Measurements from ENCODE around the gene NCF4. TPM values are rescaled to one million over a fixed set of nuclear protein-coding genes. Genes with fewer than 3 reads are reported as not detected.

The NCF4 gene
- total RNA-seq, 4 donors from 2014 or later = 2.1 to 15.1 (median 8.4) TPM

- Histone ChIP-seq H3K27me3 (peaks cover 0 to 83% (median 0%) of the 10 kb centered on the region in 4 donors), H3K4me3 (no peak overlapping the region), H3K9me3 (no peaks in the 10 kb centered on the region), H3K36me3 (no peaks in the 10 kb centered on the region), H3K27ac (no peak overlapping the region), H3K4me1 (no peaks in the 10 kb centered on the region)
- DNase-seq = no peak
- TF ChIP-seq, protein P1, sequence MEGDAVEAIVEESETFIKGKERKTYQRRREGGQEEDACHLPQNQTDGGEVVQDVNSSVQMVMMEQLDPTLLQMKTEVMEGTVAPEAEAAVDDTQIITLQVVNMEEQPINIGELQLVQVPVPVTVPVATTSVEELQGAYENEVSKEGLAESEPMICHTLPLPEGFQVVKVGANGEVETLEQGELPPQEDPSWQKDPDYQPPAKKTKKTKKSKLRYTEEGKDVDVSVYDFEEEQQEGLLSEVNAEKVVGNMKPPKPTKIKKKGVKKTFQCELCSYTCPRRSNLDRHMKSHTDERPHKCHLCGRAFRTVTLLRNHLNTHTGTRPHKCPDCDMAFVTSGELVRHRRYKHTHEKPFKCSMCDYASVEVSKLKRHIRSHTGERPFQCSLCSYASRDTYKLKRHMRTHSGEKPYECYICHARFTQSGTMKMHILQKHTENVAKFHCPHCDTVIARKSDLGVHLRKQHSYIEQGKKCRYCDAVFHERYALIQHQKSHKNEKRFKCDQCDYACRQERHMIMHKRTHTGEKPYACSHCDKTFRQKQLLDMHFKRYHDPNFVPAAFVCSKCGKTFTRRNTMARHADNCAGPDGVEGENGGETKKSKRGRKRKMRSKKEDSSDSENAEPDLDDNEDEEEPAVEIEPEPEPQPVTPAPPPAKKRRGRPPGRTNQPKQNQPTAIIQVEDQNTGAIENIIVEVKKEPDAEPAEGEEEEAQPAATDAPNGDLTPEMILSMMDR (IDR thresholded peaks at IDR 0.05) = no peak
- TF ChIP-seq POLR2A (IDR thresholded peaks at IDR 0.05) = no peak
- 48 to 64% methylated on average over 5 to 6 of the region's 6 CpGs for WGBS, 2 donors
- intact Hi-C loops (cut with DNase I) = no loop called here
Measured at GRCh38 chr22:36846949-36847348, 13.9 kb upstream of the NCF4 start.

GRCh38 chr22:36850056-36850455 is 10.8 kb upstream of the NCF4 start:
- DNase-seq = no peak
- H3K27ac ChIP-seq = no peak overlapping the region
- peaks cover 0 to 10% (median 0%) of the 10 kb centered on the region in 3 donors for H3K4me1 ChIP-seq
- no peak overlapping the region for H3K4me3 ChIP-seq
- H3K36me3 ChIP-seq = no peaks in the 10 kb centered on the region
- intact Hi-C loops (cut with DNase I) = no loop called here
- no peak for TF ChIP-seq POLR2A (IDR thresholded peaks at IDR 0.05)
- TF ChIP-seq, protein P1 (IDR thresholded peaks at IDR 0.05) = no peak
- no peaks in the 10 kb centered on the region for H3K9me3 ChIP-seq
- H3K27me3 ChIP-seq = peaks cover 0 to 69% (median 0%) of the 10 kb centered on the region in 4 donors
- WGBS, 2 donors = 77 to 80% methylated on average over 13 to 14 of the region's 14 CpGs

DNA sequence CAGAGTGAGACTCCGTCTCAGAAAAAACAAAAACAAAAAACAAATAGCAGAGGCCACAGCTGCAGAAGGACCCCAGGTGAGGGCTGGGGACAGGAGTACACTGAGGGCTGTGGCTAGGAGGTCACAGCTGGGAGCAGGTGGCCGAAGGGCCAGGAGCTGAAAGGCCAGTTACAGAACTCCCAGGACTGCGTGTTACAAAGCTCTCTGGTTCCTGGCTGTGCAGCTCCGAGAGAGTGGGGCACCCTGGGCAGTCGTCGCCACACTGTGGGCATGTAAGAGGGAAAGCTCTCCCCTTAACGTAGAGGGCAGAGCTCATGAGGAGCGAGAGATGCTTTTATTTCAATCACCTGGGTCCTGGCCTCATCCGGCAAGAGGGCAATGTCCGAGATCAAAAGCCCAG is 10.1 kb upstream of the NCF4 start:
- TF ChIP-seq, protein P1 (IDR thresholded peaks at IDR 0.05) = no peak
- no peak for TF ChIP-seq POLR2A (IDR thresholded peaks at IDR 0.05)
- WGBS, 2 donors = 77 to 85% methylated on average over 10 of the region's 10 CpGs

DNA sequence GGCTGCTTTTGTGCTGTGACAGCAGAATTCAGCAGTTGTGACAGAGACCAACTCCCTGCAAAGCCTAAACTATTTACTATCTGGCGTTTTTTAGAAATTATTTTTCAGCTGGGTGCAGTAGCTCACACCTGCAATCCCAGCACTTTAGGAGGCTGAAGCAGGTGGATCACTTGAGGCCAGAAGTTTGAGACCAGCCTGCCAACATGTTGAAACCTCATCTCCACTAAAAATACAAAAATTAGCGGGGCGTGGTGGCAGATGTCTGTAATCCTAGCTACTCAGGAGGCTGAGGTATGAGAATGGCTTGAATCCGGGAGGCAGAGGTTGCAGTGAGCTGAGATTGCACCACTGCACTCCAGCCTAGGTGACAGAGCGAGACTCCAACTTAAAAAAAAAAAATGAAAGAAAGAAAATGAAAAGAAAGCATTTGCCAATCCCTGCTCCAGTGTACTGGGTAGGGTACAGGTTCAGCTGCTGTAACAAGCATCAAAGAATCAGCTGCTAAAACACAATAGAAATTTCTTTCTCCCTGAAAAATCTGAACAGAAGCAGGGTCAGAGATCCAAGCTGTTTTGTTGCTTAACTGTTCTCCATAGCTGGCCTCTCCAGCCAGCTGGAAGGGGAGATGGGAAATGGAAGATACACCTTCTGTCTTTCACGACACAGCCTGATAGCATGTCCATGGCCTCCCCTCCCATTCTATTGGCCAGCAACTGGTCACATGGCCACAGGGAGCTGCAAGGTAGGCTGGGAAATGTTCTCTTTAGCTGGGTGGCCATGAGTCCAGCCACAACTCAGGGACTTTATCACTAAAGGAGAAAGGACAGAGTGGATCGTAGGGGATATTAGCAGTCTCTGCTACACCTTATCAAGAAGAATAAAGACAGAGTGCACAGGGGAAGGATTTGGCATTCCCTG is 8.5 kb upstream of the NCF4 start:
- no peak for DNase-seq
- Histone ChIP-seq H3K36me3 (no peaks in the 10 kb centered on the region), H3K27ac (no peak overlapping the region), H3K27me3 (peaks cover 0 to 52% (median 0%) of the 10 kb centered on the region in 4 donors), H3K4me3 (no peak overlapping the region), H3K4me1 (peaks cover 0 to 23% (median 8%) of the 10 kb centered on the region in 3 donors), H3K9me3 (no peaks in the 10 kb centered on the region)
- 84 to 88% methylated on average over 6 to 7 of the region's 7 CpGs for WGBS, 2 donors
- intact Hi-C loops (cut with DNase I) = no loop called here
- TF ChIP-seq, protein P1 (IDR thresholded peaks at IDR 0.05) = no peak
- TF ChIP-seq POLR2A (IDR thresholded peaks at IDR 0.05) = no peak

More for the DNA sequence above, 10.1 kb upstream of the NCF4 start:
- Histone ChIP-seq H3K4me3 (no peak overlapping the region), H3K27ac (no peak overlapping the region), H3K27me3 (peaks cover 0 to 62% (median 0%) of the 10 kb centered on the region in 4 donors), H3K36me3 (no peaks in the 10 kb centered on the region), H3K9me3 (no peaks in the 10 kb centered on the region), H3K4me1 (peaks cover 0 to 10% (median 0%) of the 10 kb centered on the region in 3 donors)
- intact Hi-C loops (cut with DNase I) = no loop called here
- no peak for DNase-seq

DNA sequence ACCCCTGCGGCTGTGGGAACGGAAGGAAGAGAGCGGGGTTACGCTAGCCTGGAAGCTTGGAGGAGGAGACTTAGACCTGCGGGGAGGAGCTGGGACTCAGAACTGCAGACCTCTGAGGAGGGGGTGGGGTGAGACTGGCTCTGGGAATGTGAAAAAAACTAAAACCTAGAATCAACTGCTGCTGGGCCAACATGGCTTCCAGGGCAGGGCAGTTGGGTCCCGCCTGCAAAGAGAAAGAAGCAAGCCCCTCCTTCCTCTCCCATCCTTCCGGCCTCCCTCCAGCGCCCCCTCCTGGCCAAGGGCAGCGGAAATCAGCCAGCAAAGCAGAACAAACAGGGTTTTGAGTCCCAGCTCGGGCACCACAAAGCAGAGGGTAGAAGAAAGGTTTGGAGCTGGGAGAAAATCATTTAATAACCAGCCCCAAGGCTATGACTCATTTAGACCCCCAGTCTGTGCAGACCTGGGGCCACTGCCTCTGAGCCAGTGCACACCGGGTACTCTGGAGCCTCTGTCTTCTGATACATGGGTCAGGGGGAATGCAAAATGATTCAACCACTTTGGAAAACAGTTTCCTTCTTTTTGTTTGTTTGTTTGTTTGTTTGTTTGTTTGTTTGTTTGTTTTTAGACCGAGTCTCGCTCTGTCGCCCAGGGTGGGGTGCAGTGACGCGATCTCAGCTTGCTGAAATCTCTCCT is 7.3 kb upstream of the NCF4 start:
- Histone ChIP-seq H3K36me3 (no peaks in the 10 kb centered on the region), H3K4me3 (peak overlapping the region in 1 of 4 donors; percentile 37), H3K4me1 (peaks cover 0 to 23% (median 8%) of the 10 kb centered on the region in 3 donors), H3K27me3 (peaks cover 0 to 40% (median 0%) of the 10 kb centered on the region in 4 donors), H3K9me3 (no peaks in the 10 kb centered on the region), H3K27ac (no peak overlapping the region)
- 50 to 52% methylated on average over 16 of the region's 16 CpGs for WGBS, 2 donors
- intact Hi-C loops (cut with DNase I) = no loop called here
- peak; percentile 40 for DNase-seq
- no peak for TF ChIP-seq POLR2A (IDR thresholded peaks at IDR 0.05)
- TF ChIP-seq, protein P1 (IDR thresholded peaks at IDR 0.05) = peak in 5 of 6 experiments; percentile 31 to 63 (median 47)

Data from esophagus squamous epithelium (tissue), 5 donors.